UCSD-AML1 (cell line): ENCODE data around the gene AP1G2.

Experiments used
- DNase-seq: peaks from one replicate; lab custom pipeline; 2025; ENCODE audit not compliant: unreplicated experiment; lab: John Stamatoyannopoulos, UW

AP1G2 gene

GRCh38 chr14:23559010-23559925 lies 8.3 kb downstream of the AP1G2 start:
- DNase-seq = peak; percentile 57

- no peak for DNase-seq
Measured at GRCh38 chr14:23558346-23559009, 9.1 kb downstream of the AP1G2 start.

GRCh38 chr14:23557946-23558345 lies 9.6 kb downstream of the AP1G2 start:
- no peak for DNase-seq

GRCh38 chr14:23557521-23557920 lies 10.1 kb downstream of the AP1G2 start:
- DNase-seq = no peak

- no peak for DNase-seq
Measured at GRCh38 chr14:23556700-23557440, 10.7 kb downstream of the AP1G2 start.

GRCh38 chr14:23555882-23556699 lies 11.5 kb downstream of the AP1G2 start, which contains the start of gene THTPA:
THTPA (plus strand) TSS chr14:23556271; CDS start chr14:23556758, 487 bp downstream.
- peak; percentile 92 for DNase-seq

GRCh38 chr14:23555533-23555881 lies 12.1 kb downstream of the AP1G2 start:
- no peak for DNase-seq

- DNase-seq = peak; percentile 84
Measured at GRCh38 chr14:23551266-23552028, 16.1 kb downstream of the AP1G2 start, which contains the start of gene ZFHX2. ZFHX2 (minus strand) TSS chr14:23551765; CDS start chr14:23535325, 16,440 bp downstream.

GRCh38 chr14:23550812-23551265 lies 16.8 kb downstream of the AP1G2 start:
- DNase-seq = no peak

GRCh38 chr14:23550131-23550811 lies 17.3 kb downstream of the AP1G2 start:
- DNase-seq = no peak

GRCh38 chr14:23548351-23549318 lies 19.0 kb downstream of the AP1G2 start:
- no peak for DNase-seq

- no peak for DNase-seq
Measured at GRCh38 chr14:23547924-23548323, 19.7 kb downstream of the AP1G2 start.

- no peak for DNase-seq
Measured at GRCh38 chr14:23546450-23547035, 21.0 kb downstream of the AP1G2 start.

- DNase-seq = no peak
Measured at GRCh38 chr14:23545740-23546365, 21.7 kb downstream of the AP1G2 start.

GRCh38 chr14:23544511-23545447 lies 22.8 kb downstream of the AP1G2 start:
- DNase-seq = no peak

- no peak for DNase-seq
Measured at GRCh38 chr14:23543403-23543802, 24.2 kb downstream of the AP1G2 start.
